Stimulated activated CD4-positive, alpha-beta T cell treated with anti-CD3 and anti-CD28 coated beads, TNF-alpha, amount 100 ng/mL, for 1 hour (primary cell): ENCODE measurements around the gene LTB4R.
"Not testable (repeated sequence)": the region's sequence is repeated elsewhere in the genome, so short reads cannot be mapped to it uniquely, and the experiment has no call there.

Experiments used
- DNase-seq, 3 donors: peaks; one replicate each; pipeline ENCODE4 v3.0.0-alpha.2; 2020; ENCODE audit warnings: low read depth in 3 of 3, low spot score in 1 of 3

The LTB4R gene

GRCh38 chr14:24338843-24339242, 27.5 kb downstream of the LTB4R start:
- no peak for DNase-seq

DNA sequence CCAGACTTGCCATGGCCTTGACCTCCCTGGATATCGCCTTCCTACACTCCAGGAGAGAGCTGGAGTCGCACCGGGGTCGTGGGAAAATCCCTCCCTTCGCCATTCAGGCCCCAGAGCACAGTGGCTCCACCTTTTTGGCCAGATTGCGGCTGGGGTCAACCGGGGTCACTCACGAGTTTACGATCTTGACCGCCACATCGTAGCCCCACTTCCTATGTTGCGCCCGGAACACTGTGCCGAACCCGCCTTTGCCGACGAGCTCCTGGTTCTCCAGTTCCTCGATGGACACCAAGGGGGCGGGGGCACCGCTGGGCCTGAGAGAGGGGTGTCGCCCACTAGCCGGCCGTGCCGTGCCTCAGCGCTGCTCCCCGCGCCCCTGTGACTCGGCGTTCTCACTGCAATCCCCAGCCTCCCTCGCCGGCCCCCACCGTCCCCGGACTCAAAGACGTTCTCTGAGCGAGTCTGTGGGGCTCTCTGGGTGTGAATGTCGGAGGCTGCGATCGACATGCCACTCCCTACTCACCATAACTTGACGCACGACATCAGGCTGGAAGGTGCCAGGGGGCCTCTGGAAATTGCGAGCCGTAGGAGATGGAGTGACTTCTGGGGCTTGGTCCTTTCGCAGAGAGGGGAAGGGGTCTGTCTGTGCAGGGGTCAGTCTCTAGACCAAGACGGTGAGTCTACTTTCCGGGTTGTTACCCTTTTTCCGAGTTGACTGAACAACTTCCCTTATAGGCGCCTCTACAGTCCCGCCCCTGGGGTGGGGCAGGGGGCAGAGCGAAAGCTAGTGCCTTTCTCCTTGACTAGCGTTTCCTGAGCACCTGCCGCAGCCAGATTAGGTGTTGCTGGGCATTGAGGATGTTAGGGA, 28.2 kb downstream of the LTB4R start, which contains the start of gene RIPK3:
RIPK3 (minus strand) TSS at position 708 of the 868 bp plus-strand sequence; CDS start at position 543, 165 bp downstream.
- DNase-seq = peak in 2 of 3 donors; percentile 29 to 51

DNA sequence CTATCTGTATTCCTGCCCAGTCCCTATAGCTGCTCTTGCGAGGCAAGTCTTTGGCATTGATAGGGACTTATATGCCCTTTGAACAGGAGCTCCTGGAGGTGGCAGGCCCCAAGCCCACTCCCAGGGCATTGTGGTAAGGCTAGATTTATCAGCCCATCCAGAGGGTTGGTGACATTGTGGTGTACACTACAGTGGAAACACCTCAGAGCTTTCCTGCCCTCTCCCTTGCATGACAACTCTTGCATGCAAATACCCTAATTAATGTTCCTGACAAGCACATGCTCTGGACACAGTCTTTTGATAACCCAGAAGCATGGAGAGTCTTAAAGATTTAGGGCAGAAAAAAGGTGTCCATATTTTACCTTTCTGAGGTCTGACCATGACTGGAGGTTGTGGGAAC, 29.3 kb downstream of the LTB4R start:
- no peak for DNase-seq

DNA sequence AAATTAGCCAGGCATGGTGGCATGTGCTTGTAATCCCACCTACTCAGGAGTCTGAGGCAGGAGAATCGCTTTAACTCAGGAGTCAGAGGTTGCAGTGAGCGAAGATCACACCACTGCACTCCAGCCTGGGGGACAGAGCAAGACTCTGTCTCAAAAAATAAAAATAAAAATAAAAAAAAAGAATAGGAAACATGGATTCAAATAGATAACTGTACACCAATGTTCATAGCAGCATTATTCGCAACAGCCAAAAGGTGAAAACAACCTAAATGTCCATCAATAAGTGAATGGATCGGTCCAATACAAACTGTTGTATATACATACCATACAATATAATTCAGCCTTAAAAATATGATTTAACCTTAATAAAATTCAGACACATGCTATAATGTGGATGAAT, 31.6 kb downstream of the LTB4R start:
- DNase-seq = no peak

DNA sequence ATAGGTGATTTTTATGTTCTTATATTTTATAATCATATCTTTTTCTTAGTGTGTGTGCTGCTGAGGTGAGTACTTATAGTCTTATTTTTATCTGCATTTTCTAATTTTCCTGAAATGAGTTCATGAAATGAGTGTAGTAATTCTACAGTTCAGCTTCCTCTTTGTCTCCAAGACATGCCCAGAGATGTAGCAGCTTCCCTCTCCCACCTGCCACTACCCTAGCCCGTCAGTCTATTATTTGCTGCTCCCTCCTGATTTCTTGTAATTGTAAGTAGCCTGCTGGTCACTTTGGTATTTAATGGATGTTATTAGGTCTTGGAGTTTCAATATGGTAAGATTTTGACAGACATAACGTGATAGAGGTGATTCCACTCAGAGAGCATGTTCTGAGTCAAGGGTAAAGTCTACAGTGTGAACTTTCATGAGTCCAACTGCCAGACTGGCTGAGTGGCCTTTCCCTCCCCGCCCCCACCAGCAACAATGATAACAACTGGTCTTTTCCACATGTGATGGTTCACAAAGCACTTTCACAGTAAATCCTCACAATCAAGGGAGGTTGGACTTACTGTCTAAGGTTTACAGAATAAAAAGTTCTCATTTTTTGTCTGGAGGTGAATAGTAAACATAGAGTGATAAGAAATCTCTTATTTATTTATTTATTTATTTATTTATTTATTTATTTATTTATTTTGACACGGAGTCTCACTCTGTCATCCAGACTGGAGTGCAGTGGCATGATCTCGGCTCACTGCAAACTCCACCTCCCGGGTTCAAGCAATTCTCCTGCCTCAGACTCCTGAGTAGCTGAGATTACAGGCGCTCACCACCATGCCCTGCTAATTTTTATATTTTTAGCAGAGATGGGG, 32.7 kb downstream of the LTB4R start:
- no peak for DNase-seq

- DNase-seq = no peak
These were observed 35.8 kb downstream of the LTB4R start for GRCh38 chr14:24347134-24347533.

GRCh38 chr14:24348186-24348585, 36.9 kb downstream of the LTB4R start:
- no peak for DNase-seq

DNA sequence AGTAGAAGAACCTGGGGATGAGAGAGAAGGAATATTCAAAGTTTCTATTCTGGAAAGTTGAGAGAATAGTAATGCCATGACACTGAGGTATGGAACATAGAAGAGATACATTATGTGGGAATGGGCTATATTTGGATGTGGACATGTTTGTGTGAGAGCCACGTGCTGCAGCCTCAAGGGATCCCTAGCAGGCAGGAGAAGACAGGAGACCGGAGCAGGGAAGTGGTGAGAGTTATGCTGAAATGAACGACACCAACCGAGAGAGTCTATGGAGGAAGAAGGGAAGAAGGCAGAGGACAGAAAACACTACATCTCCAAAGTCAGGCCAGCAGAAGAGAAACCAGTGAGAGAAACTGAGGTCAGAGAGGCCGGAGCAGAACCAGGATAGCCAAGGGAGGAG, 38.4 kb downstream of the LTB4R start:
- DNase-seq = no peak

GRCh38 chr14:24351517-24351916, 40.2 kb downstream of the LTB4R start:
- DNase-seq = no peak

DNA sequence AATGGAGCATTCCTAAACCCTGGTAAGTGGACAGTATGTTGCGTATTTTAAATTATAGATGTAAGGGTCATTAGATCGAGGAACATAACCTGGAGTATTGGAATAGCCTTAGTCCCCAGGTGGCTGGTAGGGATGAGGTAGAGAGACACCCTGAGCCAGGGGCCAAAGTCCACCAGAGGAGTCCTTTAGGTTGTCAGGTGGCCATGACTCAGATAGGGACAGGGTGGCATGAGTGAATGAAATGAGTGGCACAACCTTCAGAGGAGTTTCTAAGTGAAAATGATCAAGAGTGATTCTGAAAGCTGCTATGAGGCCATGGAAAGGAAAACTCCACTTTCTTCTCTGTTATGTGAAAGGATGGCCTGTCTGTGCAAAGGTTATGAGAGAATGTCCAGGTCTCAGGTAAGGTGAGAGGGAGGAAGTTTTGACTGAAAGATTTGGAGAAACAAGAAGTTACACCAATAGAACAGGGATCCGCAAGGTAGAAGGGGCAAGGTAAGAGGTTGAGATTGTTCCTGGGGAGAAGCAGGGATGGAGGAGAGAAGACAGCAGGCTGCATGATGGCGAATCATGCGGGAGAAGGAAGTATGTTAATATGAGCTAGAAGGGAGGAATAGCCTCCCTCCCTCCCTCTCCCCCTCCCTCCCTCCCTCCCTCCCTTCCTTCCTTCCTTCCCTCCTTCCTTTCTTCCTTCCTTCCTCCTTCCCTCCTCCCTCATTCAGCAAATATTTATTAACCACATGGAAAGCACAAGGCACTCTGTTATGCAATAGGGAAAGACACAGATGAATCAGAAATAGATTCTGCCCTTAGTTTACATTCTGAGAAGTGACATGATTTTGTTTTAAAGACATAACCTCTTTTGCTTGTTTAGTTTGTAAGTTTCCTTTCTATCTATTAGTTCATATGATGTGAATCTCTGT, 42.5 kb downstream of the LTB4R start:
- no peak for DNase-seq

GRCh38 chr14:24354482-24354825, 43.2 kb downstream of the LTB4R start:
- DNase-seq = not testable (repeated sequence)

DNA sequence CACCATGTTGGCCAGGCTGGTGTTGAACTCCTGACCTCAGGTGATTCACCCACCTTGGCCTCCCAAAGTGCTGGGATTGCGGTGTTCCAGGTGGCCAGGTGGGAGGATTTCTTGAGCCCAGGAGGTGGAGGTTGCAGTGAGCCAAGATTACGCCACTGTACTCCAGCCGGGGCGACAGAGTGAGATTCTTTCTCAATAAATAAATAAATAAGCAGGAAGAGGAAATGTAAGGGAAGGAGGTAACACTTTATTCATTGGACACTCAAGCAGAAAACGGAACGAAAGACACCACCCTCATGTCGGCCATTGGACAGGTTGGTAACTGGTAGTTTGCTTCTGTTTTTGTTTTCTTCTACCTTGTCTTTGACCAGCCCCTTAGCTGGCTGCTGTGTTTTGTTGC, 43.7 kb downstream of the LTB4R start:
- DNase-seq = no peak

GRCh38 chr14:24356208-24356607, 44.9 kb downstream of the LTB4R start:
- DNase-seq = no peak

GRCh38 chr14:24360281-24360680, 49.0 kb downstream of the LTB4R start:
- no peak for DNase-seq

- no peak for DNase-seq
These were observed 50.0 kb downstream of the LTB4R start for GRCh38 chr14:24361326-24361725.

DNA sequence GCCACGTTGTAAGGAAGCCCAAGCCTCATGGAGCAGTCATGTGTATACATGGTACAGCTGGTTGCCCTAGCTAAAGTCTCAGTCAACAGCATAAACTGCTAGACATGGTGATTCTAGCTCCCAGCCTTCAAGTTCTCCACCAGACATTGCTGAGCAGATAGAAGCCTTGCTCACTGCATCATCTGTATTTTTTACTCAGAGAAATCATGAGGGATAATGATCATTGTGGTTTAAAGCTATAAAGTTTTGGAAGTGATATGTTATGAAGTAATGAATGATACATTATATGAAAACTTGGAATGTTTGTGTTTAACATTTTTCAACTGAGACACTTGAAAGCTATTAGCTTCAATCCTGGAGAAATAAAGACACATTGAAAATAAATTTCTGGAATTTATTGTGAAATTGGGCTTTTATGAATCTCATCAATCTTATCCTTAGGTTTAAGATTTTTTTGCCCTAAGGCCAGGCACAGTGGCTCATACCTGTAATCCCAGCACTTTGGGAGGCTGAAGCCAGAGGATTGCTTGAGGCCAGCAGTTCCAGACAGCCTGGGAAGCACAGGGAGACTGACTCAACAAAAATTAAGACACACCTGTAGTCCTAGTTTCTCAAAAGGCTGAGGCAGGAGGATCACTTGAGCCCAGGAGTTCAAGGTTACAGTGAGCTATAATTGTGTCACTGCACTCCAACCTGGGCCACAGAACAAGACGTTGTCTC, 51.1 kb downstream of the LTB4R start:
- DNase-seq = no peak

GRCh38 chr14:24363401-24363800, 52.1 kb downstream of the LTB4R start:
- DNase-seq = no peak

GRCh38 chr14:24364841-24365240, 53.5 kb downstream of the LTB4R start:
- DNase-seq = no peak

DNA sequence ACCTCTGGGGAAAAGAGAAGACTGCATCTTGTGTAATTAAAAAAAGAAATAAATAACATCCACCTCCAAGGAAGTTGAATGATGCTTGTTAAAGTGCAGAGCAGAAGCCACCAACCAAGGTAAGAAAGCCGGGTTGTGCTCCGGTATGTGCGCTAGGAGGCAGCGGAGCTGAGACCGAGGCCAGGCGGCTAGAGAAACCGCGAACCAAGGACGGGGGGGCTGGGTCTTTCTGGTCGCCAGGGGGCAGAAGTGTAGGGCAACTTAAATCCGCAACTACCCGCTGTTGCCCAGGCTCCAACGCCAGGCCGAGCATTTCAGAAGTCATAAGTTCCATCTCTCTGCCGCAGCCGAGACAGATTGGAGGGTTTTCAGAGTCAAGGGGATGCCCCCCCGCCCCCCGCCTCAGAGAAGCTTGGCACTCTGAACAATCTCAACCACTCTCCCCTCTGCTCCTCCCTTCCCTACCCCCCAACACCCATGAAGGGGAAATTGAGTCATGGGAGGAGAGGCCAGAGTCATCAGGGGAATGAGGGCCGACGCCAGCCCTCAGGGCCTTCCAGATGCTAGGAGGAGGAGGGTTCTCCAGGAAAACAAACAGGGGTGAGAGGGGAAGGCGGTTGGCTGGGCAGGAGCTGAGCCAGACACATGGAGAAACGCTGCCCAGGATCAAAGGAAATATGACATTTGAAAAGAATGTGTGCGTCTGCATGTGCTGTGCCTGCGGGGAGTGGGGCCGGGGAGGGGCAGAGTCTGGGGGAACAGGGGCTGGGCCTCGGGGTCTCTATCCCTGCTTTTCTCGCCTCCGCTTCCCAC, 54.5 kb downstream of the LTB4R start:
- peak; percentile 10 to 49 (median 46) for DNase-seq

DNA sequence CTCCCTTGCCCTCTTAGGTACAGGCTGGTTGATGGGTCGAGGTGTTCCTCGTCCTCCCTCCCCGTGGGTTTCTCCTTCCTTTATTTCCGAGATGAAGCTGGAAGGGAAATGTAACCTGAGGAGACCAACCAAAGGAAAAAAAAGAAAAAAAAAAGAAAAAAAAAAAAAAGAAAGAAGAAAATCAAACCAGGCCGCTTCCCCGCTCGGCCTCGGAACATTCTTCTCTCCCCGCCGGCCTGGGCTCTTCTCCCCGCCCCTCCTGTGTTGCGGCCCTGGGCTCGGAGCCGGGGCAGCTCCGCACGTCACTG, 55.1 kb downstream of the LTB4R start:
- DNase-seq = no peak
